IPS-20b (cell line): Measurements from ENCODE around the gene AGRP.
"Not testable (repeated sequence)": the region's sequence is repeated elsewhere in the genome, so short reads cannot be mapped to it uniquely, and the experiment has no call there.

Experiments
- H3K27ac ChIP-seq: one replicate; pipeline ENCODE4 v1.5.1; 2013; ENCODE audit warnings: low read length
- H3K27me3 ChIP-seq: 2 replicates; pipeline ENCODE4 v1.6.1; 2013; ENCODE audit warnings: mild to moderate bottlenecking, low read length, inconsistent platforms; ENCODE audit not compliant: insufficient read depth
- H3K36me3 ChIP-seq: 2 replicates; pipeline ENCODE4 v1.6.1; 2013; ENCODE audit warnings: low read depth, mild to moderate bottlenecking, inconsistent platforms, low read length, moderate library complexity; ENCODE audit not compliant: insufficient read depth
- H3K4me1 ChIP-seq: 2 replicates; pipeline ENCODE4 v1.6.1; 2013; ENCODE audit warnings: mild to moderate bottlenecking, control low read depth, inconsistent platforms, low read length, moderate library complexity; ENCODE audit not compliant: insufficient read depth
- H3K4me3 ChIP-seq: 2 replicates; pipeline ENCODE4 v1.5.1; 2013; ENCODE audit warnings: mild to moderate bottlenecking, low read length, inconsistent platforms
- H3K9ac ChIP-seq: 2 replicates; pipeline ENCODE4 v1.6.1; 2013; ENCODE audit warnings: low read depth, mild to moderate bottlenecking, inconsistent platforms, low read length, moderate library complexity
- H3K9me3 ChIP-seq: 2 replicates; pipeline ENCODE4 v1.6.1; 2013; ENCODE audit warnings: mild to moderate bottlenecking, low read depth, low read length, inconsistent platforms; ENCODE audit not compliant: insufficient read depth

AGRP gene

DNA sequence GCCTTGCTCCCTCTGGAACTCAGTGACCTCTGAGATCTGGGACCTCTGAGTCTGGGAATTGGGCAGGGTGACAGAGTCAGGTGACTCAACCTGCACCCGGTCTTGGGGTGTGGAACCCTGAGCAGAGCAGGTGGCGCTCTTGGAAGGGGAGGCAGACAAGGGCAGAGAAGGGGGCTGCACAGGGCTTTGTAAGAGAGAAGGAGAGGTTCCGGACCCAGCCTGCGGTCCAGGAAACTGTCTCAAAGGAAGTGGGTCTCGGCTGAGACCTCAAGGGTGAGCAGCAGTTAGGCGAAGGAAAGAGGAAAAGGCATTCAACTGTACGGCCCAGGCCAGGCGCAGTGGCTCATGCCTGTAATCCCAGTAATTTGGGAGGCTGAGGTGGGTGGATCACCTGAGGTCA is 35.3 kb upstream of the AGRP start:
- no peaks in the 10 kb centered on the region for H3K36me3 ChIP-seq
- H3K4me1 ChIP-seq = no peaks in the 10 kb centered on the region
- no peak overlapping the region for H3K9ac ChIP-seq
- no peak overlapping the region for H3K27ac ChIP-seq
- peaks cover 53% of the 10 kb centered on the region for H3K27me3 ChIP-seq
- H3K9me3 ChIP-seq = no peaks in the 10 kb centered on the region
- no peak overlapping the region for H3K4me3 ChIP-seq

DNA sequence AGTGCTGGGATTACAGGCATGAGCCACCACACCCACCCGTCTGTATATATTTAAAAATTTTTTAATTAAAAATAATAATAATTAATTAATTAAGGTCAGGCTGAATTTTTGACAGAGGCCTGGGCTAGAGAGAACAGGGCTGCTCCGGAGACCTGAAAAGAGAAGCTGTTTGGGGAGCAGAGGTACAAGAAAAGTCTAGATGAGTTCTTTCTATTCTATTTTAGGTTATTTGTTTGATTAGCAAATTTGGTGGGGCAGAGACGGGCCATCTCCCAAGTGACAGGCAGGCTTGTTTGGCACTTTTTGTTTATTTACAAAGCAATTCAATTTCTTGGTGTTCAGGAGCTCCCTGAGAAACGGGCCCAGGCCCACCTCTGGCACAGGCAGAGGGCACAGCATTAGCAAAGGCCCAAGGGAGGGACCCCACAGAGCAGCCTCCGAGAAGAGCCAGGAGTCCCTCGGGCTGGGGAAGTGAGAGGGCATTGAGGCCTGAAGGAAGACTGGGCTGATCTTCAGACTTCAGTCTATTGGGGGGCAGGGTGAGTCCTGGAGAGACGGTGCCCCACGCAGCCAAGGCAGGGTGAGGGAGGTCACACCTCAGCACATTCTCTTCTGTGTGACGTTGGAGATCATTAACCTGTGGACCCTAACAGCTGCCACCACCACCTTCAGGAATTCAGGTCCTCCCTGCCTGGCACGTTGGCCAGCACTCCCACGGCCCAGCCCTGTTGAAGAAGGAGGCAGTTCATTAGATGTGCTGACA is 34.5 kb upstream of the AGRP start:
- no peaks in the 10 kb centered on the region for H3K4me1 ChIP-seq
- no peak overlapping the region for H3K4me3 ChIP-seq
- H3K27ac ChIP-seq = no peak overlapping the region
- no peaks in the 10 kb centered on the region for H3K36me3 ChIP-seq
- no peak overlapping the region for H3K9ac ChIP-seq
- peaks cover 44% of the 10 kb centered on the region for H3K27me3 ChIP-seq
- no peaks in the 10 kb centered on the region for H3K9me3 ChIP-seq

DNA sequence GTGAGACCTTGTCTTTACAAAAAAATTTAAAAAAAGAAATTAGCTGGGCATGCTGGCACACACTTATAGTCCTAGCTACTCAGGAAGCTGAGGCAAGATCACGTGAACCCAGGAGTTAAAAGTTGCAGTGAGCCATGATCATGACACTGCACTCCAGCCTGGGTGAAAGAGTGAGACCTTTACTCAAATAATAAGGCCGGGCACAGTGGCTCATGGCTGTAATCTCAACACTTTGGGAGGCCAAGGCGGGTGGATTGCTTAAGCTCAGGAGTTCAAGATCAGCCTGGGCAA is 33.8 kb upstream of the AGRP start:
- Histone ChIP-seq H3K9ac (no peak overlapping the region), H3K27me3 (peaks cover 37% of the 10 kb centered on the region; the same call in 1 of the 2 replicates), H3K9me3 (no peaks in the 10 kb centered on the region), H3K4me3 (no peak overlapping the region), H3K36me3 (no peaks in the 10 kb centered on the region), H3K4me1 (no peaks in the 10 kb centered on the region), H3K27ac (no peak overlapping the region)

DNA sequence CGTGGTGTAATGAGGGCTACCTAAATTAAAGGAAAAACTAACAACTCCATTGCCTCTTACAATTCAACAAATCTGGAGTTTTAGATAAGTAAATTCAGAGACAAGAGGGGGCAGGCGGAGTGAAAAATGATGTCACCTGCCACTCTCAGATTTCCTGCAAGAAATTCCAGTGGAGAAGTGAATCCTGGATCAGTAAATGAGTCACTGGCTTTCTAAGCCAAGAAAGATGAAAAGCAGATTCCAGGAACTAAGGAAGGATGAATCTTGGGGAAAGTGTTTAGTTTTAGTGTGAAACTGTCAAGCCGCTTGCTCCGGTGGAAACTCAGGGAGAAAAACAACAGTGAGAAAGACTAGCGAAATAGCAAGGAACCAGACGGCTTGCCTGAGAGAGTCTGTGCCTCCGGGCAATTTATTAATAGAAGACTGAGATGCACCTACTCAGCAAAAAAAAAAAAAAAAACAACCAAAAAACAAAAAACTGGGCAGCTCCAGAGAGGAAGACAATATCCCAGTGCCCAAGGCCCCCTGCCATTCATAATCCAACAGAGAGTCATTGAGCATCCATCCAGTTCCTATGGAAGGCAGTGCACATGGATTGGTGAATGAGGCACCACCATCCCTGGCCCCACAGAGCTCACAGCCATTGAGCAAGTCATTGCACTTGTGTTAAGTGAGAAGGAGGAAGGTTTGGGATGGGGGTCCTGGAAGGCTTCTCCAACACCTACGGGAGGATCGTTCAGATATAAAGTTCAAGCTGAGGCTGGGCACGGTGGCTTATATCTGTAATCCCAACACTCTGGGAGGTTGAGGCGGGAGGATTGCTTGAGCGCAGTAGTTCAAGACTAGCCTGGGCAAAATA is 33.2 kb upstream of the AGRP start:
- H3K9ac ChIP-seq = no peak overlapping the region
- no peaks in the 10 kb centered on the region for H3K9me3 ChIP-seq
- H3K4me1 ChIP-seq = no peaks in the 10 kb centered on the region
- no peak overlapping the region for H3K4me3 ChIP-seq
- no peaks in the 10 kb centered on the region for H3K36me3 ChIP-seq
- H3K27ac ChIP-seq = no peak overlapping the region
- H3K27me3 ChIP-seq = peaks cover 33% of the 10 kb centered on the region; the same call in 1 of the 2 replicates

DNA sequence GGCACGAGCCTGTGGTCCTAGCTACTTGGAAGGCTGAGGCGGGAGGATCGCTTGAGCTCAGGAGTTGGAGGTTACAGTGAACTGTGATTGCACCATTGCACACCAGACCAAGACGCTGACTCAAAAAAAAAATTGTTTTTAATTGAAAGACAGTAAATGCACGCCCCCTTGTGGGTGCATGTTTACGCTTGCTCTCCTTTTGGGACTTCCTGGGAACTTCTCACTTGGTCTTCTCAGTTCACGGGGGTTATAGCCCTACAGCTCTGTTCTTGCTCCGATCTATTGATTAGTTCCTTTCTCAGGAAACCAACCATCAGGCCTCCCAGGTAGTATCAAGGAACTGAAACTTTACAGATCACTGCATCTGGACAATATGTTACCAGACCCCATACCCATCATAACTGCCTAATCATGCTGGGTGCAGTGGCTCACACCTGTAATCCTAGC is 31.1 kb upstream of the AGRP start:
- H3K27me3 ChIP-seq = peaks cover 31% of the 10 kb centered on the region; the same call in 1 of the 2 replicates
- H3K4me3 ChIP-seq = no peak overlapping the region
- no peaks in the 10 kb centered on the region for H3K36me3 ChIP-seq
- H3K4me1 ChIP-seq = no peaks in the 10 kb centered on the region
- no peak overlapping the region for H3K9ac ChIP-seq
- no peaks in the 10 kb centered on the region for H3K9me3 ChIP-seq
- no peak overlapping the region for H3K27ac ChIP-seq

DNA sequence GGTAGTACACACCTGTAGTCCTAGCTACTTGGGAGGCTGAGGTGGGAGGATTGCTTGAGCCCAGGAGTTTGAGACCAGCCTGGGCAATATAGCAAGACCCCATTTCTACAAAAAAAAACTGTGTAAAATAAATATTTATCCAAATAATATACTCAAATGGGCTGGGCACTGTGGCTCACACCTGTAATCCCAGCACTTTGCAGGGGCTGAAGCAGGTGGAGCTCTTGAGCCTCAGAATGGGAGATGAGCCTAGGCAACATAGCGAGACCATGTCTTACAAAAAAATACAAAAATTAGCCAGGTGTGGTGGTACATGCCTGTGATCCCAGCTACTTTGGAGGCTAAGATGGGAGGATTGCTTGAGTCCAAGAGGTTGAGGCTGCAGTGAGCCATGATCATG is 30.5 kb upstream of the AGRP start:
- H3K4me3 ChIP-seq, H3K4me1 ChIP-seq, H3K27ac ChIP-seq, H3K36me3 ChIP-seq, H3K9me3 ChIP-seq, H3K9ac ChIP-seq: not testable (repeated sequence)
- H3K27me3 ChIP-seq = peaks cover 26% of the 10 kb centered on the region; the same call in 1 of the 2 replicates

DNA sequence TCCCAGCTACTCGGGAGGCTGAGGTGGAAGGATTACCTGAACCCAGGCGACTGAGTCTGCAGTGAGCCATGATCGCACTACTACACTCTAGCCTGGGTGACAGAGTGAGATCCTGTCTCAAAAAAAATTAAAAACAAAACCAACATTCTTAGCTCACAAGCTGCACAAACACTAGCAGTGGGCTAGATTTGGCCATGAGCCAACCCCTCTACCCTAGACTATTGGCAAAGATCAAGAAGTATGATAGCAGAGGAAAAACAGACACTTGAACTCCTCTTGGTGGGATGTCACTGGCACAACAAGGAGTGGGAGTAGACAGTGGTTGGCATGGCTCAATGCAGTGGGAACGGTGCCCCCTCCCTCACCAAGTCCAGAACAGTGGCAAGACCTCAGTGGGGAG is 25.7 kb upstream of the AGRP start:
- H3K36me3 ChIP-seq = no peaks in the 10 kb centered on the region

DNA sequence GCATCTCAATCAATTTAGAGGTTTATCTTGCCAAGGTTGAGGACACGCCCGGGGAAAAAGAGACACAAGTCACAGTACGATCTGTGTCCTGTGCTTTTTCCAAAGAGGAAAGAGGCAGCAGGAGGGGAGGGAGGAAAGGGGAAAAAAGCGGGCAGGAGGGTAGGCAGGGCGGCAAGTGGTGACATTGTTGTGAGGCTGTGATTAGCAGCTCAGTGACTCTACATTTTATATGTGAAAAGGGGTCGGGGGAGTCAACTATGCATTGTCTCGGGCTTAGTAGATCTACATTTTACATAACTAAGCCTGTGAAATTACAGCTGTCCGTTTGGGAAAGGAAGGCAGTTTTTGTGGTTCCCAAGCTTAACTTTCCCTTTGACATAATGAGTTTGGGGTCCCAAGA is 23.1 kb upstream of the AGRP start:
- no peak overlapping the region for H3K9ac ChIP-seq
- H3K27ac ChIP-seq = no peak overlapping the region
- H3K4me3 ChIP-seq = no peak overlapping the region
- no peaks in the 10 kb centered on the region for H3K4me1 ChIP-seq
- H3K27me3 ChIP-seq = peaks cover 14% of the 10 kb centered on the region; the same call in 1 of the 2 replicates
- no peaks in the 10 kb centered on the region for H3K9me3 ChIP-seq
- no peaks in the 10 kb centered on the region for H3K36me3 ChIP-seq

More for the DNA sequence above, 25.7 kb upstream of the AGRP start:
- Histone ChIP-seq H3K27me3 (peaks cover 8% of the 10 kb centered on the region; the same call in 1 of the 2 replicates), H3K4me1 (no peaks in the 10 kb centered on the region), H3K9ac (no peak overlapping the region), H3K4me3 (no peak overlapping the region), H3K27ac (no peak overlapping the region), H3K9me3 (no peaks in the 10 kb centered on the region)

DNA sequence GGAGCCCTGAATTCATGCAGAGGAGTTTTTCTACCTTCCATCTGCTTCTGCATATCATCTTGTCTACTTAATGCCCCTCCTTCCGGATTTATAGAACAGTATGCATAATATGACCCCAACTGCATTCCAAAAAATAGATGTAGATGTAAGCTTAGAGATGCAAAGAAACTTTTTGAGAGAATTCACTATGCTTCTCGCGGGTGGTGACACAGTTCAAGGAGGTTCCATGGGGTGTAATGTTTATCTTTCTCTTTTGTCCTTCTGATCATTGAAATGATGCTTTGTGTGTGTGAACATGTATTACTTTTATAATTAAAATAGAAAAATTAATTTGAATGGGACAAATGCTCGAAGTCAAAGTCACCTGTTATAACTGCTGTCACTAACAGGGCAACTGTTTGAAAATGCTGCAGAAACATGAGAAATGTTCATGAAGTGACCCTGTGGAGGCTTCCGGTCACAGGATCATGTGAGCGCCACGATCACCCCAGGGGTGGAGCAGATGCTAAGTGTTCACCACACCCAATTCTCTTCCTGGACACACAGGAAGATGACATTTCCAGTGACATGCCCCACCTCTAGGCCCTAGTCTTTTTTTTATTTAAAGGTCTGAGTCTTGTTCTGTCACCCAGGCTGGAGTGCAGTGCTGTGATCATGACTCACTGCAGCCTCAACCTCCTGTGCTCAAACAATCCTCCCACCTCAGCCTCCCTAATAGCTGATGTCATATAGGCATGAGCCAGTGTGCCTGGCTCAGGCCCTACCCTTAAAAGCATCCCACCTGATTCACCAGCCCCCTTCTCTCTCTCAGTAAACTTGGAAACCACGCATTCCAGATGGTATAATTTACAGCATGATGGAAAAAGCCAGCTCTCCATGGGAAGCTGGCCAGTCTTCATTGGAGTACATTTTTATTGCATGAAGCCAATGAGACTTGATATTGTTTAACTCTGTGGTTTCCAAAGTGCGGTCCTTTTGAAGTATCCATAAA is 21.0 kb upstream of the AGRP start:
- no peaks in the 10 kb centered on the region for H3K36me3 ChIP-seq
- peaks cover 19% of the 10 kb centered on the region; the same call in 1 of the 2 replicates for H3K27me3 ChIP-seq
- no peak overlapping the region for H3K4me3 ChIP-seq
- H3K9me3 ChIP-seq = no peaks in the 10 kb centered on the region
- no peak overlapping the region for H3K9ac ChIP-seq
- no peaks in the 10 kb centered on the region for H3K4me1 ChIP-seq
- H3K27ac ChIP-seq = no peak overlapping the region

DNA sequence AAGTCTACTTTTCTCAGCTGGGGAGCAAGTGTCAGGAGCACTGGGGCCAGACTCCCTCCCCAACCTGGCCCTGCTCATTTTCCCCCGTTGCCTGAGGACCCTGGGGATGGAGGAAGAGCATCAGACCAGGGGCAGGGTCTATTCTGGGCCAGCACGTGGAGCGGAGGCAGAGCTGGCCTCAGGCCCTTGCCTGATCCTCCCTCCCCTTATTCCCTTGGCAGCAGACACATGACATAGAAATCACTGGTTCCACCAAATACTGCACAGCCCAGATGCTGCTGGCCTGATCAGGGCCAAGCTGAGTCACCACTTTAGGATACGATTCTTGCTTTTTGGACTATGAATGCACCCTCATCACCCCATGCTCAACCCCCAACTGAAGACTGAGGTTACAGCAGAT is 15.8 kb upstream of the AGRP start:
- no peak overlapping the region for H3K27ac ChIP-seq
- H3K27me3 ChIP-seq = peaks cover 44% of the 10 kb centered on the region
- no peaks in the 10 kb centered on the region for H3K4me1 ChIP-seq
- no peak overlapping the region for H3K4me3 ChIP-seq
- no peaks in the 10 kb centered on the region for H3K36me3 ChIP-seq
- H3K9me3 ChIP-seq = no peaks in the 10 kb centered on the region
- no peak overlapping the region for H3K9ac ChIP-seq

DNA sequence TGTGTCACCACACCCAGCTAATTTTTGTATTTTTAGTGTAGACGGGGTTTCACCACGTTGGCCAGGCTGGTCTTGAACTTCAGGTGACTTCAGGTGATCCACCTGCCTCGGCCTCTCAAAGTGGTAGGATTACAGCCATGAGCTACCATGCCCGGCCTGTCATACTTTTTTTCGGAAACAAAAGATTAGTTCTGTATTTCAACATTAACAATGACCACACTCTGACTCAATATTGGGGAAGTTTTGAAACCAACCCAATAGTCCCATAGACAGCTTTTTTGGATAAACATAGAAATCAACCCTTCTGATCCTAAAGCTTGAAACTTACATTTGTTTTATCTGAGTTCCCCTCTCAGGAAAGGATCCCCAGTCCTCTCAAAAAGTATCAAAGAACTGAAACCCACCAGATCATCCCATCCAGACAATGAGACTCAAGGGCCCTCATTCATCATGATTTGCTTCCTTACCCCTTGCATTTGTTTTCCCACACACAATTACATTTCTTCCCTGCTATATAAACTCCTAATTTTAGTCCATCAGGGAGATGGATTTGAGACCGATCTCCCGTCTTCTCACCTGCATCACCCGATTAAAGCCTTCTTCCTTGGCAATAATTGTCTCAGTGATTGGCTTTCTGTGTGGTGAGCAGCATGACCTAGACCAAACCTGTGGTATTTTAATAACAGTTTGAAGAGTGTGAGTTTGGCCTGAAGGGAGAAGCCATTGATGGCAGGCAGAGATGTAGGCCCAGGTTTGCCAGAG is 7.2 kb upstream of the AGRP start:
- H3K4me3 ChIP-seq = no peak overlapping the region
- peaks cover 6% of the 10 kb centered on the region; the same call in 1 of the 2 replicates for H3K4me1 ChIP-seq
- no peaks in the 10 kb centered on the region for H3K36me3 ChIP-seq
- peaks cover 94% of the 10 kb centered on the region for H3K27me3 ChIP-seq
- H3K9me3 ChIP-seq = peaks cover 4% of the 10 kb centered on the region; the same call in 1 of the 2 replicates
- H3K27ac ChIP-seq = no peak overlapping the region
- no peak overlapping the region for H3K9ac ChIP-seq
